GM23248 (cell line): ENCODE data around the gene FAM168A.

Experiments
- EZH2 ChIP-seq: fragments of 200-600 bp; sonication (generic); IDR thresholded peaks from 2 replicates; pipeline ENCODE4 v1.6.1; 2018; ENCODE audit warnings: antibody characterized with exemption, mild to moderate bottlenecking; ENCODE audit not compliant: insufficient read depth, poor library complexity, severe bottlenecking
- EZH2phosphoT487 ChIP-seq: fragments of 200-600 bp; sonication (generic); IDR thresholded peaks from 2 replicates; pipeline ENCODE4 v1.6.1; 2018; ENCODE audit warnings: antibody characterized with exemption, moderate library complexity, mild to moderate bottlenecking, low read depth; ENCODE audit not compliant: insufficient read depth

GRCh38 chr11:73510877-73511276, 87.0 kb downstream of the FAM168A start:
- TF ChIP-seq EZH2 (no peak), EZH2phosphoT487 (no peak)
